NCI-H2029 (cell line): ENCODE data around the gene GAB3.

ENCODE experiments used
- DNase-seq: peaks from one replicate; lab custom pipeline; 2025; lab: John Stamatoyannopoulos, UW

The GAB3 gene, protein sequence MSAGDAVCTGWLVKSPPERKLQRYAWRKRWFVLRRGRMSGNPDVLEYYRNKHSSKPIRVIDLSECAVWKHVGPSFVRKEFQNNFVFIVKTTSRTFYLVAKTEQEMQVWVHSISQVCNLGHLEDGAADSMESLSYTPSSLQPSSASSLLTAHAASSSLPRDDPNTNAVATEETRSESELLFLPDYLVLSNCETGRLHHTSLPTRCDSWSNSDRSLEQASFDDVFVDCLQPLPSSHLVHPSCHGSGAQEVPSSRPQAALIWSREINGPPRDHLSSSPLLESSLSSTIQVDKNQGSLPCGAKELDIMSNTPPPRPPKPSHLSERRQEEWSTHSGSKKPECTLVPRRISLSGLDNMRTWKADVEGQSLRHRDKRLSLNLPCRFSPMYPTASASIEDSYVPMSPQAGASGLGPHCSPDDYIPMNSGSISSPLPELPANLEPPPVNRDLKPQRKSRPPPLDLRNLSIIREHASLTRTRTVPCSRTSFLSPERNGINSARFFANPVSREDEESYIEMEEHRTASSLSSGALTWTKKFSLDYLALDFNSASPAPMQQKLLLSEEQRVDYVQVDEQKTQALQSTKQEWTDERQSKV

DNA sequence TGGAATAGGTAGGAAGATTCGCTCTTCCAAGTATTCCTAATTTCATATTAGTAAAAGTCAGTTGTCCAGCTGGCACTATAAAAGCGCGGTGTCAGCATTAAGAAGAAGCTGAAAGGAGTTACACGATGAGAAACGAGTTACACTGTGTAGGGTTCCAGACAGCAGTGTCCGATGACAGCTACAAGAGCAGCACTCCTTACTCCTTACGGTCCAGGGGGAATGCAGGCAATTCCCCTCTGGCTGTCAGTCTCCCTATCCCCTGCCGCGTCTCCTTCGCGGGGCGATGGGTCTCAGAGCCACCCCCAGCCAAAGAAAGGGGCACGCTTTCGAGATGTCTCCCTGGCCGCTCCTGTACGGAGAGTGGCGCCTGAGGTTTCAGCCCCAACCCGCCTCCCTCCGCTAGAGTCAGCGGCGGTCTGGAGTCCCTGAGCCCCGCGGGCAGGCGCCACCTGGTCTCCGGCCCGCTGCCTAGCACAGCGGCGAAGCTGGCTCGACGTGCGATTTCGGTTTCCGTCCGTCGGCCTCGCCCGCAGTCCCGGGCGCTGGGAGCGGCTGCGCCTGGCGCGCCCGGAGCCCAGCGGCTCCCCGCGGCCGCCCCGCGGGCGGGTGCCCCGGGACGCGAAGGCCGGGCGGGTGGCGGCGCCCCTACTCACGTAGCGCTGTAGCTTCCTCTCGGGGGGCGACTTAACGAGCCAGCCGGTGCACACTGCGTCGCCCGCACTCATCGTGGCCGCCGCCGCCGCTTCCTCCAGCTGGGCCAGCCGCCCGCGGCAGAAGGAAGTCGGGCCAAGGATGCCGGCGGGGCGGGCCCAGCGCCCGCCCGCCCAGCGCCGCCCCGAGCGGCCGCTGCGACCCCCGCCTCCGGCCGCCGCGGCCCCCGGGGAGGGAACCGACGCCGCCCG, at the start of gene GAB3:
TSS of gene GAB3 (minus strand) at position 777 of the 902 bp plus-strand sequence. CDS start at position 725, 52 bp downstream.
- DNase-seq: no peak

- DNase-seq: peak; percentile 92
Observed at GRCh38 chrX:154799556-154800348, 48.9 kb upstream of the GAB3 start.

DNA sequence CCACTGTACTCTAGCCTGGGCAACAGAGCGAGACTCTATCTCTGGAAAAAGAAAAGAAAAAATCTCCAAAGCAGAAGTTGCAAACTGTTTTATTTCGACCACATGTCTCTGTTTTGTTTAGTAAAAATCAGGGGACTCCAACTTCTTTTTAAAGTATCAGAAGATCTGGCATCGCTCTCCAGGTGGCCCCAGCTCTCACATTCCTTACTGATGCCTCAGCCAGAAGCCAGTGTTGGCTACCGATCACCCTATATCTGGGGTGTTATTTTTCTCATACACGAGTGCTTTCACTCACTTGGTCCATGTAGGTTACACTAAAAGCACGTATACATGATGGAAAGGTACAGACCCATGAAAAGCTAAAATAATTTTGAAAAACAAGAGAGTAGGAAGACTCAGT, 46.1 kb upstream of the GAB3 start:
- no peak for DNase-seq

- DNase-seq: no peak
Observed at GRCh38 chrX:154795016-154795415, 44.1 kb upstream of the GAB3 start.

- DNase-seq: peak; percentile 24
Observed at GRCh38 chrX:154793084-154793795, 42.4 kb upstream of the GAB3 start.

- DNase-seq: no peak
Observed at GRCh38 chrX:154791939-154792338, 41.1 kb upstream of the GAB3 start.

DNA sequence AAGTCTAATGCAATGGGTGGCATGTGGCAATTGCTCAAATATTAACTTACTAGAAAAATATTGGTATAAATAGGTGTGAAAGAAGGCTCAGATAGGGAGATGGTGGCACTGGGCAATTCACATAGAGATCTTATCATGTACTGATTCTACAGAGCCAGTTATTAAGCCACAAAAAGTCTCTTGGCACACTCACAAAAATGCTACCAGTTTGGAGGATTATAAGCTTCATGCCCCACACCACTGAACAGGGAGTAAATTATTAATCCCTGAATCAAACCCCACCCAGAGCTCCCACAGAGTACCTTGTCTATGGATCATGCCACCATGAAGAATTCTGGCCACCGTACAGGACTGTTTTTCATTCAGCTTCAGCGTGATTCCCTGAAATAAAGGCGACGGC, 40.6 kb upstream of the GAB3 start:
- DNase-seq: no peak

GRCh38 chrX:154785716-154786115, 34.8 kb upstream of the GAB3 start:
- DNase-seq: no peak

GRCh38 chrX:154784149-154784995, 33.5 kb upstream of the GAB3 start:
- DNase-seq: no peak

DNA sequence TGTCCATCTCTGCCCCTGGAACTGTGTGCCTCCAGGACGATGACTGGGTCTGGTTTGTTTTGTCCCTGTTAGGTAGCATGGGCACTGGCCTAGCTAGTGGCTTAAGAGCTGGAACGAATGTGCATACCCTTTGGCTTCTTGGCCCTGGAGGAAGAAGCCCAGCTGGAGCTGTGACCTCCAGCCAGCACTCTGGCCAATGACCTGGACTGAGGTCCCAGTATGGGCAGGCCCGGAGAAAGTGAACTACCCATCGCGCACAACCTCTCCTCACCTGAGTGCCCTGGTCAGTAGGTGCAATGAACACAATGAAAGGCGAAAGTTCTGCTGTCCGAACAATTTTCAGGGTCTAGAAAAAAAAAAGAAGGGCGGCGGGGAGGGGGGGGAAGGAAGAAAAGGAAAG, 30.1 kb upstream of the GAB3 start:
- no peak for DNase-seq

DNA sequence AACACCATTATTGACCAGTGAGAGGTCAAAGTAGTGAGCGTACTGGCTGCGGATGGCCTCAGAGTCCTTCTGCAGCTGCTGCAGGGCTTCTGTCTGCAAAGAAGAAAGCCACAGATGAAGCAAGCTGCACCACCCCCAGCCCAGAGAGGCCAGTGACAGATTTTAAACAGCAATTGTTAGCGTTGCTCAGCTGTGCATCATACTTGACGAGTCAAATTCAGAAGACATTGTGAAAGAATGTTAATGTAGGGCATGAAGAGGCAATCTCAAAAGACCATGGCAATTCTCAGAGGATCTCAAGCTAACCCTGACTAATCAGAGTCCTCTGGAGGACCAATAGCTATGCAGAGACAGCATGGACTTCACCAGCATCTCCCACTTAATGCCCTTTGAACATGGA, 28.4 kb upstream of the GAB3 start:
- DNase-seq: no peak

DNA sequence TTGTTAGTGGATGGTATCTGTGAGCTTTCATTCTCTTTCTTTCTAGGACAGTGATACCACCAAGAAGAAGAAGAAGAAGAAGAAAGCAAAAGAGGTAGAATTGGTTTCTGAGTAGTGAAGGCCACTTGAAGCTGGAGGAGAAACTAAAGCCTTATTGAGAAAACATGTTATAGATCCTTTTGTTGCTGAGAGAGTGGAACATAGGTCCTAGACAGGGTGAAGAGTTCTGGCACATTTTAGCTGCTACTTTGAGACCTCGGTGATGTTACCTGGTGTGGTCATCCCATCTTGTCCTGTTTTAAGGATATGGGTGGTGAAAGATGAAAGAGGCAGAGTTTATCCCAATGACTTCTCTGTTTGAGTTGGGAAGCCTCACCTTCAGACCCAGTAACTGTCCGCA, 25.9 kb upstream of the GAB3 start:
- no peak for DNase-seq

DNA sequence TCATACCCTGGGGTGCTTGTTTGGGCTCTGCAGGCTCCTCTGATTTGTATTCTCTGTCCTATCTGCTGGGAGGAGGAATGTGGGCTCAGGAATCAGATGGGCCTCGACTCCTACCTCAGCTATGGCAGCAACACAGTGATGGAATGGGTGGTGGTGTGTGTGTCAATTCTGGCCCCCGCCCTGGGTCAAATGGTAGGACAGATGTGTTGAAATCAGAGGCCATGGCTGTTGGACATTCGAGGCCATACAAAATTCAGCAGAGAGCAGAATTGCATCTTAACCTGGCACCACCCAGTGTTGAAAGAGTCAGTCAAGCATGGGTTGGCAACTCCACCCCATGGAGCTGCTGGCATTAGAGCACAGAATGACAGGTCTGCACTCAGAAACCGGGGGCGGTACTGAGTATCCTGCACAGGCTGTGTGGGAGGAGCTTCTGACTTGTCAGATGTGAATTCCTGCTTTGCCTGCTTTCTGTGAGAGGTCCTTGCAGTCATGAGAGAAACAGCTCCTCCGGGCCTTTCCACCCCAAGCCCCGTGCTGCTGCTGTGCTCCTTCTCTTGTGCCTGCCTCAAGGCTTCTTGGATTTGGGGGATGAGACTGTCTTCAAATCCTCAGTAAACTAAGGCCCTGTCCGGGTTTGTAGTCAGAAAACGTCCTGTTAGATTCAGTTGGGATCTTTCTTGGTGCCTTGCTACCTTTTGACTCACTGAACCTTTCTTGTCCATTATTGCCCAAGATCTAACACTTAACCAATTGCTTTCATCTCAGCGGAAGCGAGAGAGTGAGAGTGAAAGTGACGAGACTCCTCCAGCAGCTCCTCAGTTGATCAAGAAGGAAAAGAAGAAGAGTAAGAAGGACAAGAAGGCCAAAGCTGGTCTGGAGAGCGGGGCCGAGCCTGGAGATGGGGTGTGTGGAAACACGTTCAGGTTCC, 24.8 kb upstream of the GAB3 start:
- DNase-seq: no peak

GRCh38 chrX:154774622-154775021, 23.7 kb upstream of the GAB3 start:
- no peak for DNase-seq

- peak; percentile 95 for DNase-seq
Observed at GRCh38 chrX:154762537-154763296, 11.8 kb upstream of the GAB3 start, which contains the start of gene DKC1. Gene DKC1, plus strand, starts transcription at chrX:154762864. Its CDS starts 102 bp downstream, at chrX:154762966.

DNA sequence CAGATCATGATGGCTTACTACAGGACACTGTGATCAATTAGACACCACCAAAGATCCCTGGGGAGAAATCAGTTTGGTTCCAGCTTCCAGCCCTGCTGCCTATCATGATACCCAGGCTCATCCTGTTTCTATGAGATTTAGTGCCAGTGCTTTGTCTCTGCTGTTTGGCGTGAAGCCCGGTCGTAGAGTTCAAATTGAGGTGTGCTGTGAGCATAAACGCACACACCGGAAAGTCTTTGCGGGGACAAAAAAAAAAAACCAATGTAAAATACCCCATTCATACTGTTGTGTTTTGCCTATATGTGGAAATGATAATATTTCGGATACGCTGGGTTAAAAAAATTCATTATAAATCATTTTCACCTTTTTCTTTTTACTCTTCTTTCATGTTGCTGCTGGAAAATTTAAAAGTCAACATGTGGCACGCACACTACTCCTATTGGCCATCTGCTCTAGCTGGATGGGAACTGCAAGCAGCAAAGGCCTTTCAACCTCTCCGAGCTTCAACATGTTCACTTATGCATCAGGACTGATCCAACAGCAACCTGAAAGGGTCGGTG, 11.2 kb upstream of the GAB3 start:
- peak; percentile 40 for DNase-seq

DNA sequence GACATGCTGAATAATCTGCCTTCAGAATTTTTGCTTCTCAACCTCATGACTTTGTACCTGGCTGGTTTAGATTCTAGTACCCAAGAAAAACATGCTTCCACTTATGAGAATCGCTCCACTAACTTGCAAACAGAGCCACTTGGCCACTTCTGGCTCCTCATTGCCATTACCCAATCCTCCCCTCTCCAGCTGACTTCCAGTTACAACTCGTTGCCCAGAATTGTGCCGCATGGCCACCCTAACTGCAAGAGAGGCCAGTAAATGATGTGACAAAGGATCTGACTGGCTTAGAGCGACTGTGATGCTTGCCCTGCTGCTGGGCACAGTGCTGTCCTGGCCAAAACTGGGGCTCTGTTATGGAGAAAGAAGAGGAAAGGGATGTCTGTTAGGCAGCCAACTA, 7.8 kb upstream of the GAB3 start:
- DNase-seq: no peak
